LHCN-M2 (cell line): ENCODE data around the gene ATP1A2. TPM values are rescaled to one million over a fixed set of nuclear protein-coding genes. Genes with fewer than 3 reads are reported as not detected.

Experiments used
- DNase-seq: peaks from one replicate; pipeline ENCODE4 v3.0.0-alpha.2; 2012; ENCODE audit warnings: low read depth
- total RNA-seq: library from RNA; depleted of rRNA; stranded (reverse); fragments of >200 nt; gene quantifications from 2 replicates; pipeline ENCODE4 v1.2.3, GENCODE V29; 2014

ATP1A2 gene
- total RNA-seq, 1 experiment from 2014 or later: 1.4 TPM

GRCh38 chr1:160123726-160124125 lies 8.2 kb downstream of the ATP1A2 start:
- no peak for DNase-seq

- peak; percentile 99 for DNase-seq
These were observed 9.3 kb downstream of the ATP1A2 start for GRCh38 chr1:160124705-160125478.

GRCh38 chr1:160125746-160126145 lies 10.2 kb downstream of the ATP1A2 start:
- peak; percentile 96 for DNase-seq

GRCh38 chr1:160126342-160126741 lies 10.8 kb downstream of the ATP1A2 start:
- DNase-seq: peak; percentile 42

DNA sequence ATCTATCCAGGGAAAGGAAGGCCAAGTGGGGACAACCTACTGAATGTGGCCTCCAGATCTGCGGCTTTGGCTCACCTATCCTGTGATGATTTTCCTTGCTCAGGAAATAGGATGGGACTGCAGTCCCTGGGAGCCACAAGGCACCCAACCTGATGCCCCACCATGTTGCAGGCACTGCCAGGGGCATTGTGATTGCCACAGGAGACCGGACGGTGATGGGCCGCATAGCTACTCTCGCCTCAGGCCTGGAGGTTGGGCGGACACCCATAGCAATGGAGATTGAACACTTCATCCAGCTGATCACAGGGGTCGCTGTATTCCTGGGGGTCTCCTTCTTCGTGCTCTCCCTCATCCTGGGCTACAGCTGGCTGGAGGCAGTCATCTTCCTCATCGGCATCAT lies 11.8 kb downstream of the ATP1A2 start:
- DNase-seq: no peak

DNA sequence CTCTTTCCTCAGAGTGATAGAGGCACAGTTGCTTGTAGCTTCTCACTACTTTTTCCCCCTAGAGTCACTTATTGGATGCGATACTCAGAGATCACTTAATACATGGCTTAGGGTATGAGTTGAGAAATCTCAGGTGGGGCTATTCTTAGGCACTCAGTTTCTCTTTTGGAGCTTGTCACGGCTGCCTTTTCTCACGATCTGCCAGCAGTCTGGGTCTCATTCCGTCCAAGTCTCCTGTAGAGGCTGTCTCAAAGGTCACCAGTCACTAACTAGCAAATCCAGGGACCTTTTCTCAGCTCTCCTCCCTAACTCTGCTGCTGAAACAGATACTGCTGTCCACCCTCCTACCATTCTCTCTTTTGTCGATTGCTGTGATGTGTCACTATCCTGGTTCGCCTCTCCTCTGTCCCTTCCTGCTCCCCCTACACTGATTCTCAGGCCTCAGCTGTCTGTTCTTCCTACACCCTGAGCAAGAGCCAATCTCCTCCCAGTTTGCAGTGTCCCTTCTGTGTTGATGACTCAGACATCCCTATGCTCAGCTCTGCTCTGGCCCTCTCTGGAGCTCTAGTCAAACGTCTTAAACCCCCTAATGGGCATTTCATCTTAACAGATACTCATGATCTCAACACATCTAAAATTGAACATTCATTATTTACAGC lies 12.4 kb downstream of the ATP1A2 start:
- peak; percentile 90 for DNase-seq

- no peak for DNase-seq
These were observed 13.1 kb downstream of the ATP1A2 start for GRCh38 chr1:160128636-160129035.

GRCh38 chr1:160129046-160129445 lies 13.5 kb downstream of the ATP1A2 start:
- DNase-seq: peak; percentile 71

GRCh38 chr1:160129558-160129957 lies 14.0 kb downstream of the ATP1A2 start:
- no peak for DNase-seq

GRCh38 chr1:160129966-160130365 lies 14.4 kb downstream of the ATP1A2 start:
- DNase-seq: no peak

- DNase-seq: no peak
These were observed 14.9 kb downstream of the ATP1A2 start for GRCh38 chr1:160130486-160130885.

DNA sequence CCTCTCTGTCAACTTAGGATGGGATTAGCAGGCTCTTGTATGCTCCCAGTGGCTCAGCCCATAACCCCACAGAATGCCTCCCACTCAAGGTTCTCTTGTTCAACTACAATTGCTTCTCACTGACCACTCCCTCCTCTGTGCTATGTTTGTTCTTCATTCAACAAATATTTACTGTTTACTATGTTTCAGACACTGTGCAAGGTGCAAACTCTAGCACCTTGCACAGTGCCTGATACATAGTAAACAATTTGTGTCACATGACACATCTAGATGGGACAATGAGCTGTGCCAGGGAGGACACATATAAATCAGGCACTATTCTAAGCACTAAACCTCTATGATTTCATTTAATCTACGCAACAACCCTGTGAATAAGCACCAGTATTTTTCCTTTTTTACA lies 15.4 kb downstream of the ATP1A2 start:
- DNase-seq: no peak

DNA sequence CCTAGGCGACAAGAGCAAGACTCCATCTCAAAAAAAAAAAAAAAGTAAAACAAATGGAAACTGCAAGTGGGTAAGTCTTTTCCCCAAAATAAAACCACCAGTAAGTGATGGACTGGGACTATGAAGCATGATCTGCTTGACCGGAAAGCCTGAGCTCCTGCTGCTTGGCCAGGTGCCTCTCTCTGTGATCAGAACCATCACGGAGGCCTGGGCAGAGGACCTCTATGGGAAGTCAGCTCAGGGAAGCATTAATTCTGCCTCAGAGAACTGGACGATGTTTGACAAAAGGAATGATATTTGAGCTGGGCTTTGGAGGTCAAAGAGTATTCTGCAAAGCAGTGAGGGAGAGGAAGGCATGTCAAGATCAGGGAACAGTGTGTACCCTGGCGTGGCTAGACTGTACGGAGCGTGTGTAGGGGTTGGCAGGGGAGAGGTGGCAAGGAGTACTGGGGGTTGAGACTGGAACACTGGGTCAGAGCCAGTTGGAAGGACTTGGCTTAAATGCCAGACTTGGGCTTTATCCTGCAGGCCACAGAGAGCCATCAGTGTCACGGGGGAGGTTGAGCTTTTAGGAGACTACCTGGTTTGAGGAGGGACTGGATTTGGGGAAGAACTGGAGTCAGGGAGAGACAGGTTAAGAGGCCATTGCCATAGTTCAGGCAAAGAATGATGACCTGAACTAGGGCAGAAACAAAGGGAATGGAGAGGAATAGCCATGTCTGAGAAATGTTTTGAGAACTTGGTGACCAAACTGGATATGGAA lies 16.4 kb downstream of the ATP1A2 start:
- DNase-seq: peak; percentile 51

DNA sequence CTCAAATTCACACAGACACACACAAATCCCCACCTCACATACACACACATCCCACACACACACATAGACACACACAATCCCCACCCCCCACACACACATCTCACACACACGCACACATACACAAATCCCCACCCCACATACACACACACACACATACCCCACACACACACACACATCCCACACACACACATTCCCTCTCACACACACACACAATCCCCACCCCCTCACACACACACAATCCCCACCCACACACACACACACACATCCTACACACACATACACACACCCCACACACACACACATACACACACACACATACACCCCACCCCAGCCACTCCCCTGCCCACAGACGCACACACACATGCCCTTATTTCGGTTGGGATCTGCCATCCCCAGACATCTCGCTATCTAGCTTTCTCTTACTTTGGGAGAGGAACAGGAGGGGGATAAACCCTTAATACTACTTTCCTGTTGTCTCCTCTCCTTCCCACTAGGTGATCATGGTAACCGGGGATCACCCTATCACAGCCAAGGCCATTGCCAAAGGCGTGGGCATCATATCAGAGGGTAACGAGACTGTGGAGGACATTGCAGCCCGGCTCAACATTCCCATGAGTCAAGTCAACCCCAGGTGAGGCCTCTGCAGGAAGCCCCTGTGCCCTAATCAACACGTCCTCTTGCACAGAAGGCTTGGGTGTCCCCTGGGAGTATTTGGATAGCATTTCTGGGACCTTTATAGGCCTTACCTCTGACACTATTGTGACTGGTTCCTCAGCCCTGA lies 18.6 kb downstream of the ATP1A2 start:
- DNase-seq: no peak

- no peak for DNase-seq
These were observed 19.4 kb downstream of the ATP1A2 start for GRCh38 chr1:160134791-160135572.

GRCh38 chr1:160136121-160136925 lies 20.8 kb downstream of the ATP1A2 start:
- DNase-seq: no peak

DNA sequence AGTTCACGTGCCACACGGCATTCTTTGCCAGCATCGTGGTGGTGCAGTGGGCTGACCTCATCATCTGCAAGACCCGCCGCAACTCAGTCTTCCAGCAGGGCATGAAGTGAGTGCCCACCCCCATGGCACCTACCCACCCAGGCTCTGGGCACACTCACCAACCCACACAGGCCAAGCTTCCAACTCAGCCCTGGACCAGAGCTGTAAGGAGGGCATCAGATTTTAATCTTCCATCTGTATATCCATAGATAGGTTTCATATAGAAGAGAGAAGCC lies 21.3 kb downstream of the ATP1A2 start:
- DNase-seq: no peak

DNA sequence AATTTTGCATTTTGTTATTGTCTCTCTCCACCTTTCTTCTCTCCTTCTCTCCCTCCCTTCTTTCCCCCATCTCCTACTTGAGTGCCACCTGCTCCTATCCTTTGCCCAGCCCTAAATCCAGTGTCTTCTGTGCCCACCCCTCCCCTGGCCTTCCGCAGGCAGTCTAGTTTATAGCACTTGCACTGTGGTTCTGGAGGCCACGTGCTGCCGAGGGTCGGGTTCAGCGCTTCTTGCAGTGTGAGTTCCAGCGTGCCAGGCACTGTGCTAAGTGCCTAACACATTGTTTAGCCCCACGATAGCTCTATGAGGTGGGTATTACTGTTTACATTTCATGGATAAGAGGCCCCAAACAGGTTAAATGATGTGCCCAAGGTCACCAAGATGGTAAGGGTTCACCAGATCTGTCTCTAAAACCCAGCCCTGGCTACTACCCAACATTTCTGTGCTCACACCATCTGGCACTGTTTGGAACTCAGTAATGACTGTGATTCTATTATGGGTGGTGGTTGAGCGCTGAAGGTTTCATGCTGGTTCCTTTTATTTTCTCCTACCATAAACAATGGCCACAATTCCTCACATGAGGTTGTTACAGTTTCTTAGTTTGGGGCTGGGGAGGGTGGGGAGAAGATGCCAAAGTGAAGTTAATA lies 21.8 kb downstream of the ATP1A2 start:
- DNase-seq: no peak

DNA sequence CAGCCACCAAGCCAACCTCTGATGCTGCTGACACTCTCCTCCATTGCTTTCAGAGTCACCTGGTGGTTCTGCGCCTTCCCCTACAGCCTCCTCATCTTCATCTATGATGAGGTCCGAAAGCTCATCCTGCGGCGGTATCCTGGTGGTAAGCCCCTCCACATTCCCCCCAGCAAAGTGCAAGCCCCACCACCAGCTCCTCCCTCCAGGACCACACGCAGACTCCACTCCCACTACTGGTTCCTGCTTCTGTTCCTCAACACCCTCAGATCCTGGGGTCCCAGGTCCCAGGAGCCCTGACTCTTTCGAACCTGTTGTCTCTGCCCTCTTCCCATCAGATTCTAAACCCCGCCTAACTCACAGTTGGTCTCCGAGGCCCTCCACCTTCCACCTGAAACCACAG lies 24.3 kb downstream of the ATP1A2 start:
- no peak for DNase-seq

DNA sequence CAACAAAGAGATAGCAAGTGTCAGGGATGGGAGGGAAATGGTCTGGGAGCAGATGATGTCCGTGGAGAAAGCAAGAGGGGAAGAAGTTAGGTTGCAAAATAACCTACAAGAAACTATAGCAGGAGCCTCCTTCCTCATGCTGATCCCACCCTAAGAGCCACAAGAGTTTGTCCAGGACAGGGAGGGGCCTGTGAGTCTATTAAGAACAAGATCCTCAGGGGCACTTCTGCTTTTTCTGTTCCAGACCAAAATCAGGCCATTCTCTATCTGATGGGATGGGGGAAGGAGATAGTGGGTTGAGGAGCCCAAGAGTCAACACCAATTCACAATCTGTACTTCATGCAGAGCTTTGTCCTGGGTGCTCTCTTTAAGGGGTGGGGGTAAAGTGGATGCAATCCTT lies 28.1 kb downstream of the ATP1A2 start:
- no peak for DNase-seq
